ENCODE data around the gene CREG2.

Gene CREG2

DNA sequence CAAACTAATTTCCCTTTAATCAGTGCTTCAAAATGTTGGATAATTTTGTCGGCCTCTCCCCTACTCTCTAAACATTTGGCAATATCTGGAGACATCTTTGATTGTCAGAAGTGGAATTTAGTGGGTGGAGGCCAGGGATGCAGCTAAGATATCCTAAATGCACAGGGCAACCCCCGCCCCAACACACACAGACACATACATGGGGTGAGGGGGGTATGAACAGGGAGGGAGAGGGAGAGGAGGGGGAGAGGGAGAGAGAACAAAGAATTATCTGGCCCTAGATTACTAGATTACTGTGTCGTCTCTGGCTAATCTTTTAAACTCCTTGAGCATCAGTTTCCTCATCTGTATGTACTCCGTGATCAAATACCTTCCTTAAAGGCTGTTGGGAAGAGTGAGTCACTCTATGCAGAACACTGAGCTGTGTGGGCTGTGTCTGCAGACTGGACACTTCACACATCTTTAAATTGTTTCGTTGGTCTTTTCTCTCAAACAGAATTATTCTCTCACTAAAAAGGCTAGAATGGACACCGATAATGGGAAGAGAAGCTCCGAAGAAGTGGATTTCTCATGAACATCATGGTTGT lies 81.7 kb downstream of the CREG2 start:
- no peak for DNase-seq

DNA sequence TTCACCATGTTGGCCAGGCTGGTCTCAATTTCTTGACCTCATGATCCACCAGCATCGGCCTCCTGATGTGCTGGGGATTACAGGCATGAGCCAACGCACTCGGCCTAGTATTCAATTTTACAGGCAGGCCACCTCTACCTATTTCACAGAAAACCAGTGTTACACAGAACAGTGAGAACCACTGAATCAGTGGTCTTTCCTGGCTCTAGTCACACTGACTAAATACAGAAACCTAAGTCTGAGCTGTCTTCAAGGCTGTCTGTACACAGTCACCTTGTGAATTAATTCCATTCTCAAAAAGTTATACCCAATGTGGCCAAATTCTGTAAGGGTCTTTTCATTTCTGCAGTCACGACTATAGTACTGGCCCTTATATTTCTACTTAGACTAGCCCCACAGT lies 82.3 kb downstream of the CREG2 start:
- DNase-seq: no peak

DNA sequence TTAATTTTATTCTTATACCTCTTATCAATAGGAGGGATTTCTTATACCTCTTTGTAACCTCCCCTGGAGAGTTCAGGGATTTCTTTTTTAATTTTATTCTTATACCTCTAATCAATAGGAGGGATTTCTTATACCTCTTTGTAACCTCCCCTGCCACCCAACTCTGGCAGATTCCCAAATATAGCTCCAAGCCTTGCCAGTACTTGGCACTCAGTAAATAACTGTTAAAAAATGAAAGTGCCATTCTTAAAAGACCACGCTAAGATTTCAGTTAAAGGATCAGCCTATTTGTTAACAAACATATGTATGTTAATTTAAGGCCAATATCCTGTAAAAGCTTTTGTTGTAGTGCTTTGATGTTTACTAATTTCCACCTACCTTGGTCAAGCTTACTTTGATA lies 83.6 kb downstream of the CREG2 start:
- DNase-seq: no peak

DNA sequence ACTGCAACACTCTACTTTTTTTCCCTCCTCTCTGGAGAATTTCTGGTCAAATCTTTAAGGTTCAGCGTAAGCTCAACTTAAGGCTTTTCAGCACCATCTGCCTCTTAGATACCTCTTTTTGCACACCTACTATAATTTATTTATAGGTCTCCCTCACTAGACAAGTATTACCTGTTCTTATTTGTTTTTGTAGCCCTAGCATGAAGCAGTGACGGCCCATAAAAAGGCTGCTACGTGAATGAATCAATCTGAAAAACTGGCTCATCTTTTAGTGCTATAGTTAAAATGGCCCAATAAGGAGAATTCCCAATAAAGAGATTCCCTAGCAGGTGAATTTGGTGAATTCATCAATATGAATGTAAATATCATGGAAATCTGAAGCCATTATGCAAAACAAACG lies 85.3 kb downstream of the CREG2 start:
- DNase-seq: no peak

DNA sequence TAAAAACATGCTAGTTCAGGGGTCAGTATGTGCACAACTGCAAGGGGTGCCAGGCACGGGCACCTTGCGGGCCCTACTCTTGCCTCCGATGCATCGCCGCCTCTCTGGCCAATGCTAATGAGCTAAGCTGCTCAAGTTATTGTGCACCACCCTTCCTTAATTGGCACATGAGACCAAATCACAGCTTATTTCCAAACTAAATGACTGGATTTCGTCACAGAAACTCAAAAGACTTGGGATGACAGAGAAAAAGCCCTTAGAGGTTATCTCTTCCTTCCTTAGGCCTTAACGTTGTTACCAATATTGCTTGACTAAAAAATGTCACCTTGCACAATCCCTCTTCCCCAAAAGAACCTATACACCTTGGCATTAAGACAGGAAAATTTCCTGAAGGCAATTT lies 86.5 kb downstream of the CREG2 start:
- no peak for DNase-seq

DNA sequence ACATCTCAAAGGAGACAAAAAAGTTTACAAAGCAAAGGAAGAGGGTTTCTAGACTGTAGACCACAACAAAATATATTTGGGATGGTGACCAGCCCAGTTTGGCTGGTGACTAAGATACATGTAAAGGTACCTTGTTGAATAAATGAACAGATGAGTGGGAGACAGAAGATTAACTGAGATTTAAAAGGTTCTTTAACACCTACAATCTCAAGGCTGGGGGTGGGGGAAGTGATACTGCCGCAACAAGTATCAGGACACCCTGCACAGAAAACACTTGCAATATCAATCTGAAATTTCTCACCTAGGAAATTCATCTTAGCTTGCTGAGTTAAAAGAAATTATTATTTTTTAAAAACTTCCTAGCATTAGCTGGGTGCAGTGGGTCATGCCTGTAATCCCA lies 87.1 kb downstream of the CREG2 start:
- DNase-seq: no peak

DNA sequence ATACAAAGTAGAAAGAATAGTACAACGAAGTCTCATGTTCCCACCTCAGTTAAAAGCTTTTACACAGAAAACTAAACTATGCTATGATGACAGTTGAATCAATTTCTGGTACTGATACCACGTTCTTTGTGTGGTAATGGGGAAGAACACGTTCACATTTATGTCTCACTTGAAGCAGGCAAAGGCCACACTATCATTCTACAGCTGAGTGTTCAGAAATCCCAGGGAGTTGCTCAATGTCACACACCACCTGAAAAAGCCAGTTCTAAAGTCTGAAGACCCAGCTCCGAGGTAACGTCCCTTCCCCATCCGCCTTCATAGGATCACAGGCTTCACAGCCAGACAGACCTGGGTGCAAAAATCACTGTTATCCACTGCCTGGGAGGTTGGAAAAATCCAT lies 87.7 kb downstream of the CREG2 start:
- no peak for DNase-seq

DNA sequence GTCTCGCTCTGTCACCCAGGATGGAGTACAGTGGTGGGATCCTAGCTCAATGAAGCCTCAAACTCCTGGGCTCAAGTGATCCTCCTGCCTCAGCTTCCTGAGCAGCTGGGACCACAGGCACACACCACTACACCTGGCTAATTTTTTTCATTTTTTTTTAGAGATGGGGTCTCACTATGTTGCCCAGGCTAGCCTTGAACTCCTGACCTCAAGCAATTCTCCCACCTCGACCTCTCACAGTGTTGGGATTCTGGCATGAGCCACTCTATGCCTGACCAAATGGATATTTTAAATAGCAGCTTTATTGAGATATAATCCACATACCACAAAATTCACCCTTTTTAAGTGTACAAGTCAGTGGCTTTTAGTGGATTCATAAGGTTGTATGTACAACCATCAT lies 89.9 kb downstream of the CREG2 start:
- DNase-seq: no peak

DNA sequence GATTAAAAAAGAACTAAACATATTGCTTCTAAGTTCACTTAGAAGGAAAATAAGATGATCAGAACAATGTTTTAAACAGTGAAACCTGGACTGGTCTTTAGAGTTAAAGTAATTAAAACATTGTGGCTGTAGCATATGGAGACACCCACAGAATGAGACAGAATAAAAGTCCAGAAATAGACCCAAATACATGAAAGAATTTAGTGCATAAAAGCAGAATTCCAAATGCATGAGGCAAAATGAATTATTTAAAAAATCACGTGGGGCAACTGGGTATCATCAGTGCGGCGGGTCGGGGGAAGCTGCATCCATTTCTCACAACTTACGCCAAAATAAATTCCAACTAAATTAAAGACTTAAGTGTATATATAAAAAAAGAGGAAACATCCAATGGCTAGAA lies 90.9 kb downstream of the CREG2 start:
- DNase-seq: no peak

DNA sequence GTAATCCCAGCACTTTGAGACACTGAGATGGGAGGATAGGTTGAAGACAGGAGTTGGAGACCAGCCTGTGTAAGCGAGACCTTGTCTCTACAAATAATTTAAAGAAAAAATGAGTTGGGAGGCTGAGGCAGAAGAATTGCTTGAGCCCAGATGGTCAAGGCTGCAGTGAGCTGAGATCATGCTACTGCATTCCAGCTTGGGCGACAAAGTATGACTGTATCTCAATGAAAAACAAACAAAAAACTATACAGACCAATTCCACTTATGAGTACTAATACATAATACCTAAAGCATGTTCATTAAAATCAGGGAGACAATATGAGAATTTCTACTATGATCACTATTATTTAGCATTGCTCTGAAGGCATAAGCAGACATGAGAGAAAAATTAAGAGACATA lies 91.4 kb downstream of the CREG2 start:
- no peak for DNase-seq
